Colon (tissue), 2 donors: ENCODE results near the gene CEACAM19.
"Not testable (repeated sequence)": the region's sequence is repeated elsewhere in the genome, so short reads cannot be mapped to it uniquely, and the experiment has no call there.

Experiments used
- FAIRE-seq: peaks from 2 replicates; lab custom pipeline; 2012; peaks lifted over from hg19 to GRCh38; lab: Jason Lieb, UNC
- donor health status: control.
- donor health status: control.

CEACAM19 gene

GRCh38 chr19:44646049-44646416, 25.2 kb upstream of the CEACAM19 start:
- no peak for FAIRE-seq

GRCh38 chr19:44647144-44647543, 24.1 kb upstream of the CEACAM19 start:
- FAIRE-seq: no peak

GRCh38 chr19:44648631-44649251, 22.5 kb upstream of the CEACAM19 start:
- no peak for FAIRE-seq

GRCh38 chr19:44649578-44650145, 21.6 kb upstream of the CEACAM19 start:
- no peak for FAIRE-seq

- no peak for FAIRE-seq
Observed at GRCh38 chr19:44653343-44653742, 17.9 kb upstream of the CEACAM19 start.

GRCh38 chr19:44653977-44654774, 17.1 kb upstream of the CEACAM19 start:
- FAIRE-seq: no peak

GRCh38 chr19:44657211-44657921, 13.9 kb upstream of the CEACAM19 start:
- FAIRE-seq: no peak

GRCh38 chr19:44658069-44658733, 13.1 kb upstream of the CEACAM19 start:
- FAIRE-seq: no peak

GRCh38 chr19:44660081-44660480, 11.2 kb upstream of the CEACAM19 start:
- FAIRE-seq: no peak

- FAIRE-seq: no peak
Observed at GRCh38 chr19:44661205-44661604, 10.1 kb upstream of the CEACAM19 start.

- FAIRE-seq: no peak
Observed at GRCh38 chr19:44661904-44662303, 9.4 kb upstream of the CEACAM19 start.

- FAIRE-seq: no peak
Observed at GRCh38 chr19:44662691-44663385, 8.4 kb upstream of the CEACAM19 start.

GRCh38 chr19:44663996-44664395, 7.3 kb upstream of the CEACAM19 start:
- no peak for FAIRE-seq

GRCh38 chr19:44664976-44665375, 6.3 kb upstream of the CEACAM19 start:
- no peak for FAIRE-seq

GRCh38 chr19:44666852-44667556, 4.3 kb upstream of the CEACAM19 start:
- no peak for FAIRE-seq

GRCh38 chr19:44668985-44669764, 2.1 kb upstream of the CEACAM19 start:
- FAIRE-seq: no peak

- not testable (repeated sequence) for FAIRE-seq
Observed at GRCh38 chr19:44670027-44670426, 1.3 kb upstream of the CEACAM19 start.

GRCh38 chr19:44672226-44672625, 944 bp downstream of the CEACAM19 start:
- no peak for FAIRE-seq

GRCh38 chr19:44673510-44673909, 2.2 kb downstream of the CEACAM19 start:
- no peak for FAIRE-seq

- FAIRE-seq: no peak
Observed at GRCh38 chr19:44675521-44675920, 4.2 kb downstream of the CEACAM19 start.
